Neuron (in vitro differentiated cells): ENCODE measurements around the gene SERPINB1.
"Not testable (repeated sequence)": the region's sequence is repeated elsewhere in the genome, so short reads cannot be mapped to it uniquely, and the experiment has no call there.

ENCODE experiments used
- H2AFZ ChIP-seq: one replicate; pipeline ENCODE4 v1.6.1; 2013; ENCODE audit warnings: low read depth, mild to moderate bottlenecking, inconsistent platforms, low read length, moderate library complexity
- H3K27me3 ChIP-seq: one replicate; pipeline ENCODE4 v1.6.1; 2013; ENCODE audit warnings: low read length; ENCODE audit not compliant: insufficient read depth
- H3K36me3 ChIP-seq: one replicate; pipeline ENCODE4 v1.6.1; 2013; ENCODE audit warnings: low read length; ENCODE audit not compliant: insufficient read depth
- H3K4me1 ChIP-seq: one replicate; pipeline ENCODE4 v1.6.1; 2013; ENCODE audit warnings: low read length; ENCODE audit not compliant: insufficient read depth
- H3K4me3 ChIP-seq: 2 replicates; pipeline ENCODE4 v1.5.1; 2013; ENCODE audit warnings: mild to moderate bottlenecking, low read length, moderate library complexity
- H3K9me3 ChIP-seq: one replicate; pipeline ENCODE4 v1.6.1; 2013; ENCODE audit warnings: low read length

SERPINB1 gene

DNA sequence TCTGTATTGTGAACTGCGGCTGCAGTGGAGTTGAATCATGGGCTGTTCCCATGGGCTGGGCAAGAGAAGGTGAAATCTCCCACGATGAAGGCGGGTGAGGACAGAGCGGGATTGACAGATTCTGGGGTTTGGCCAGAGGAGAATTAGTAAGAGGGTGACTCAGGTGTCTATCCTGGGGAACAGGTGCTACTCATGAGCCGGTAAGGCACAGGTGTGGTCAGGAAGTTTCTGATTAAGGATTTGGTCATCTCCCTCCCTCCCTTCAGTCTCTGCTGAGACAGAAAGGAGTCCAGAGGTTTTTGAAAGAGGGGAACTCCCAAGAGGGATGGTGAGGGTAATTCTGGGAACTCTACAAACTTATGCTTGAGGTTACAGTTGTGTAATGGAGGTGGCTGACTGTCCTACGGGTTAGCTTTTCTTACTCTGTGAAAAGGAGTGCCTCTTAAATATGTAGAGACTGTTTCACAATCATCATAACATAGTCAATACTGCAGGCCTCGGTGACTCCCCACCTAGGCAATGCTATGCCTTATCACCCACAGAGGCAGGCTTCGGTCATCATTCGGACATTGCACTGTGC, 31.5 kb downstream of the SERPINB1 start:
- H2AFZ ChIP-seq: no peak overlapping the region
- H3K4me3 ChIP-seq: no peak overlapping the region

DNA sequence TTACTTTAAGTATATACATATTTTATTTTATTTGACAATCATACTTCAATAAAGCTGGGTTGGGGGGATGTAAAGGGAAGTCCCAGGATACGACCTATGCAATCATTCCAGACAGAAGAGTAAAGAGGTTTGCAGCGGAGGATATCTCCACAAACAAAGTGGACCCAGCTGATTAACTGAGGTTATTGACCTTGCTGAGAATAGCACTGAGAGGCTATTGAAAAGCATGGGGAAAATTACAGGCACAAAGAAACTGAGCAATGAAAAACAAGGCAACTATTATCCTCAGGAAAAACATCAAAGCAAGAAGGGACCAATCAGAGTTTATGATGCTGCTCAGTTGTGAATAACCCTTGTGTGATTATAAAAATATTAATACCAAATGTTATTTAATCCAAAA, 32.6 kb downstream of the SERPINB1 start:
- H3K9me3 ChIP-seq: no peaks in the 10 kb centered on the region
- H3K4me3 ChIP-seq: no peak overlapping the region
- no peak overlapping the region for H2AFZ ChIP-seq
- no peaks in the 10 kb centered on the region for H3K27me3 ChIP-seq
- H3K36me3 ChIP-seq: no peaks in the 10 kb centered on the region
- H3K4me1 ChIP-seq: peaks cover 3% of the 10 kb centered on the region

More for the DNA sequence above, 31.5 kb downstream of the SERPINB1 start:
- Histone ChIP-seq H3K36me3 (no peaks in the 10 kb centered on the region), H3K4me1 (peaks cover 3% of the 10 kb centered on the region), H3K9me3 (no peaks in the 10 kb centered on the region), H3K27me3 (no peaks in the 10 kb centered on the region)

DNA sequence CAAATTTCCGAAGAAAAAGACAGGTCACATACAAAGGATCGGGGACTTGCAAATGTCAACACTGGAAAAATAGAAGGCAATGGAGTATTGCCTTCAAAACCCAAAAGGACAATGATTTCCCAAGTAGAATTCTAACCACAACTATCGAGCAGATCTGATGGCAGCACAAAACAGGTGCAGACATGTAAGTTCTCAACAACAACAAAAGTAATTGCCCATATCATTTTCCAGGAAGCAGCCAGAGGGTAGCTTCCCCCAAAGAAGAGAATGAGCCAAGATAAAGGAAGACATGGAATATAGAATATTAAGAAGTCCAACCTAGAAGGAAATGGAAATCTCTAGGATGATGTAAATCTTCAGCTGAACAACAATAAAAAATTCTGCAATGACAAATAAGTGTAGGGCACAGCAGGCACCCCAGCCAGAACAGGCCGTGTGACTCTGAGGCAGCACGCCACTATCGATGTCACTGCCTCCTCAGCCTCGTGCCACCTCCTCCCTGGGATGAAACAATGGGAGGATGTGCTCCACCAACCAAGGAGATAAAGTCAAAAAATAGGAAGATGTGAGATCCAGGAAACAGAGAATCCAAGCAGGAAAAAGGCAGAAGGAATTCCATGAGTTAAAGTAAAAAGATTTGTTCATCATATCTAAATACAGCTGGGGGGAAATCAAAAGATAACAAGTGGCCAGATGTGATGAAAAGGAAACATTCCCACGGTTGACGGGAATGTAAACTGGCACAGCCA, 34.1 kb downstream of the SERPINB1 start:
- Histone ChIP-seq H3K9me3 (no peaks in the 10 kb centered on the region), H3K36me3 (no peaks in the 10 kb centered on the region), H3K4me3 (no peak overlapping the region), H3K27me3 (no peaks in the 10 kb centered on the region), H2AFZ (no peak overlapping the region), H3K4me1 (peaks cover 3% of the 10 kb centered on the region)

DNA sequence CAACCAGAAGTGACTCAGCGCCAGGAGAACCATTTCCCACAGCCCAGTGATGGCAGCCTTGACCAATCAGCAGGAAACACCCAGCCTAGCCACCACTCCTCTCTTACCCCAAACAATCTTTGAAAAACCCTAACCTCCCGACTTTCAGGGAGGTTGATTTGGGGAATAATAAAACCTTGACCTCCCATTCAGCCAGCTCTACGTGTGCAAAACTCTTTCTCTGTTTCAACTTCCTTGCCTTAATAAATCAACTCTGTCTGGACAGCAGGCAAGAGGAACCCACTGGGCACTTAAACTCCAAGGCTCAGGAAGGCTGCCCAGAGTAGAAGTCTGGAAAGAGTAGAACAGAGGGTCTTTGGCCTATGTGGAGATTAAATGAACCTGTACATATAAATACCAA, 35.0 kb downstream of the SERPINB1 start:
- Histone ChIP-seq H2AFZ (no peak overlapping the region), H3K9me3 (no peaks in the 10 kb centered on the region)

DNA sequence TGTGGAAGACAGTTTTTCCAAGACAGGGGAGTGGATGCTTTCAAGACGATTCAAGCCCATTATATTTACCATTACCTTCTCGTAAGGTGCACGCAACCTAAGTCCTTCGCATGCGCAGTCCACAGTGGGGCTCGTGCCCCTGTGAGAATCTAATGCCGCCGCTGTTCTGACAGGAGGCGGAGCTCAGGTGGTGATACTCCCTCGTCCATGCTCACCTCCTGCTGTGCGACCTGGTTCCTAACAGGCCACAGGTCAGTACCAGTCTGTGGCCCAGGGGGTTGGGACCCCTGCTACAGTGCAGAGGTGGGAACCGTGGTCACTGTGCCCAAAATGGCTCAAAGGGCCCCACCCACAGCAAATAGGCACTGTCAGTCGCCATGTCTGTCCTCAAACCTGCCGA, 36.6 kb downstream of the SERPINB1 start:
- no peaks in the 10 kb centered on the region for H3K27me3 ChIP-seq
- no peak overlapping the region for H2AFZ ChIP-seq
- no peaks in the 10 kb centered on the region for H3K9me3 ChIP-seq
- no peak overlapping the region for H3K4me3 ChIP-seq
- no peaks in the 10 kb centered on the region for H3K36me3 ChIP-seq
- peaks cover 3% of the 10 kb centered on the region for H3K4me1 ChIP-seq

More for the DNA sequence above, 35.0 kb downstream of the SERPINB1 start:
- Histone ChIP-seq H3K27me3 (no peaks in the 10 kb centered on the region), H3K4me3 (no peak overlapping the region), H3K4me1 (peaks cover 3% of the 10 kb centered on the region), H3K36me3 (no peaks in the 10 kb centered on the region)

DNA sequence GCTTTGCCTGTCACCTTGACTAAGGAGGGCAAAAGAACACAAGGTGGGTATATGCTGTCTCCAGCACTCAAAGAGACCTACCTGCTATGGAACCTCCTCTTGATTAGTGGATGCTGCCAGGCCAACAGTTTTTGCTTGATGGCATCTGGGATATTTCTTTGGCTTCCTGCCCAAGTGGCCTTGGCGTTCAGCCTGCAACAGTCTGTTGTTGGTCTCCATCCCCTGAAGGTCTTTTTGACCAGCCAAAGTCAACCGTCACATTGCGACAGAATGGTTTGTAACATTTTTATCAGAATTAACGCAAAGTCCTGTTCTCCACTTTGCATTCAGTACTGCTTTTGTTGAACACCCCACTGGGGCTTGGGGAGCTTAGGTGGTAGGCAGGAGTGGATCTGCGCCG, 37.1 kb downstream of the SERPINB1 start:
- no peak overlapping the region for H3K4me3 ChIP-seq
- no peaks in the 10 kb centered on the region for H3K36me3 ChIP-seq
- no peak overlapping the region for H2AFZ ChIP-seq
- no peaks in the 10 kb centered on the region for H3K9me3 ChIP-seq
- H3K27me3 ChIP-seq: no peaks in the 10 kb centered on the region
- peaks cover 3% of the 10 kb centered on the region for H3K4me1 ChIP-seq

DNA sequence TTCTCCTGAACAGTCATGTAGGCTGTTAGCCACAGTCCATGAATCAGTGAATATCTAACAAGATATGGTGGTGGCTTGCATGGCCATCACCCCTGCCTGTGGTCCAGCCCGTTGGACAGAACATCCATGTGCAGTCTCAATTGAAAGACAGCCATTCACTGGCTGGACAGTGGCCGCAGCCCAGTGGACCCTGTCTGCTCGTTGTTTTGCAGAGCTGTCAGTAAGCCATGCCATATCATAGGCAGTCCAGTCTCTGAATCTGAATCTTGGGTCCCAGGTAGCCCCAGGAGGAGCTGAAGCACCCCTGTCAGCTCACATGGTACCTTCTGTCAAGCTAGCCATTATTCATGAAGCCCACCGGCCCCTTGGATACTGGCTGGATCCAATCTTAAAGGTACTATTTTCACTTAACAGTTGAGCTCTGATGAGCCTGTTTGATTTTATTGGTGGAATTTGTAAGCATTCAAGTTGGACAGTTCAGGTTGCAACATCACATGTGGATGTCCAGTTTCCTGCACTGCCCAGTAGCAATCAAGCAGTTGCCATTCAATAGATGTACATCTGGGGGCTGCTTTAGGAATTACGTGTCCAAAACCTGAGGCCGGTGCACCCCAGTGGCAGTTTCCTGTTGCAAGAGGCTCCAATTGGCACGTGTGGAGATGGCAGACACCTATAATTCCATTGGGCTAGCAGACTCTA, 37.8 kb downstream of the SERPINB1 start:
- peaks cover under 1% of the 10 kb centered on the region for H3K4me1 ChIP-seq
- no peak overlapping the region for H2AFZ ChIP-seq
- H3K4me3 ChIP-seq: no peak overlapping the region
- H3K36me3 ChIP-seq: no peaks in the 10 kb centered on the region
- H3K27me3 ChIP-seq: no peaks in the 10 kb centered on the region
- no peaks in the 10 kb centered on the region for H3K9me3 ChIP-seq

DNA sequence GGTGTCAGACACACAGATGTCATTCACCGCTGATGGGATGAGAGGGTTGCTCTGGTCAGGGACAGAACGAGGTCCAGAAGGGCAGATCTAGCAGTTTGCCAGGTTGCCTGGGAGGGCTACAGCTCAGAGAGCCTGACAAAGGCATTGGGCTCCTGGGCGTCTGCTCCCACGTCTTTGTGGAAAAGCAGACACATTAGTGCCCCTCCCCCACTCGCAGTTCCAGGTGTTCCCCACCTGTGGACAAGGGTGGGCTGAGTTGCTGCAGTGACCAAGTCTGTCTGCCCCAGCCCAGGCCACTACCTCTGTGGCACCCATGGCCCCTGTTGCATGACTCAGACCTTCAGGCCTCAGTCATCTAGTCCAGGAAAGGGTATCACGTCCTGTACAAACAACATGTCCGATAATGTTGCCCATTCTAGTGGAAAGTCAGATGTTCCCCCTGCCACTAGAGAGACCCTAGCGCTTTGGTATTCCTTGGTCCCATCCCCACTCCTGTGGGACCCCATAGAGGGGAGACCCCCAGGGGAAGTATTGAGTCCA, 39.1 kb downstream of the SERPINB1 start:
- no peak overlapping the region for H2AFZ ChIP-seq
- H3K27me3 ChIP-seq: no peaks in the 10 kb centered on the region
- H3K4me1 ChIP-seq: no peaks in the 10 kb centered on the region
- H3K36me3 ChIP-seq: no peaks in the 10 kb centered on the region
- H3K9me3 ChIP-seq: no peaks in the 10 kb centered on the region
- H3K4me3 ChIP-seq: no peak overlapping the region

DNA sequence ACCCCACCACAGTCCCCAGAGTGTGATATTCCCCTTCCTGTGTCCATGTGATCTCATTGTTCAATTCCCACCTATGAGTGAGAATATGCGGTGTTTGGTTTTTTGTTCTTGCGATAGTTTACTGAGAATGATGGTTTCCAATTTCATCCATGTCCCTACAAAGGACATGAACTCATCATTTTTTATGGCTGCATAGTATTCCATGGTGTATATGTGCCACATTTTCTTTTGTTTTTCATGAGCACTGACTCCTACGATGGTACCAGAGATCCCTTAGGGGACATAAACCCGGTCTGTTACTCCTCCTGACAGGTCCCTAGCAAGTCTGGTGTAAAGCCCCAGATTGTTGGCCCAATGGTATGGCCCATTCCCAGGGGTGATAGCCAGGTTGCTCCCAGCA, 40.0 kb downstream of the SERPINB1 start:
- H3K9me3 ChIP-seq, H3K27me3 ChIP-seq, H2AFZ ChIP-seq, H3K4me1 ChIP-seq, H3K4me3 ChIP-seq, H3K36me3 ChIP-seq: not testable (repeated sequence)

DNA sequence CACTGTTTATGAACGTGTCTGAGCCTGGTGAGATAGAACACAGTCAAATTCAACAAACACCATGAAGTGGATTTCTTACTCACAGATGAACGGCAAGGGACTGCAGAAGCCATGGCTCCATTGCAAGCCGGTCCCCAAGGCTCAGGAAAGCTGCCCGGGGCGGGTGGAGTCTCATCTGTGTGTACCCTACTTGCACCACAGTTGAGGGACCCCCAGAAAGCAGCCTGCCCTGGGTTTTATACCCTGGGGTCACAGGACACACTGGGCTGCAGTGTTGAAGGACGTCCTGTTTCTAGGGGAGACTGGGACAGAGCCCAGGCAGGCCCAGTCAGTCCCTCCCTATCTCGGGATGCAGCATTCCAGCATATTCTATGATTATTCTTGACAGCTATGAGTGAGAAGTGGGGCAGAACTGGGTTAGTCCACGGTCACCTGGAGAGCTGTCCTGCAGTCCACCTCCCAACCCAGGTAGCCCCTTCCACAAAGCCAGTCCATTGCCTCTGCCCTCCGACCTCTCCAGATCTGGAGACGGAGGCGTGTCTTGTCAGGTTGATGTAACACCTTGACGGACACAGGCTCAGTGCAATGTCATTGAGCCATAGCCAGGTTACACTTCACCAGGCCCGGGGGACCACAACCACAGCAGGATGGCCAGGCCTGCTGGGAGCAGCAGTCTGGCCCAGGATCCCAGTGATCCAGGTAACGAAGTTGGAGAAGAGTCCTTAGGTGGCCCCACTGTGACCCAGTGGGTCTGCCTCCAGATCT, 40.9 kb downstream of the SERPINB1 start:
- H3K27me3 ChIP-seq: no peaks in the 10 kb centered on the region
- no peaks in the 10 kb centered on the region for H3K9me3 ChIP-seq
- no peaks in the 10 kb centered on the region for H3K4me1 ChIP-seq
- no peak overlapping the region for H3K4me3 ChIP-seq
- H2AFZ ChIP-seq: no peak overlapping the region
- H3K36me3 ChIP-seq: no peaks in the 10 kb centered on the region

DNA sequence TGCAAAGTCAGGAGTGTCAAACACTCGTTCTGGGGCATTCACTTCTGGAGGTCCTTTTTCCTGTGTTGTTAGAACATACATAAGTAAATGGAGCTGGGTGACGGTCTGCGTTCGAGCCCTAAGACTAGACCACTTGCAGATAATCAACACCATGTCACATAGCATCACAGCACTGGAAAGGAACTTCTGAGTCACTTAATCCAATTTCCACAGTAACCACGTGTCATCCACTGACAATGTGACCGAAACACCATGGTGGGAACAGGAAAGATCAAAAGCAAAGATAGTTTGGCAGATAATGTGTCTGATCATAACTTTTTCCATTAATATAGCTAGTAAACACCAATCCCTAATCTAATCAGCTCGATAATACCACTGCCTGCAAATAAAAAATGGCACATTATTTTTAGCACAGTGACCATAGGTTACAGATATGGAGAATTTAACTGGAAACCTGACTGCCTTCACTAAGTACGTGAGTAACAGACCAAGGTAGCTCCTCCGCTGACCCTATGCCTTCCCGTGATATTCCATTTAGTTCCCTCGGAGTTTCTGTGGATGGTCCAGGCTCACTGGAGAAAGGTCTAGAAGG, 41.6 kb downstream of the SERPINB1 start:
- H3K36me3 ChIP-seq: no peaks in the 10 kb centered on the region
- no peaks in the 10 kb centered on the region for H3K4me1 ChIP-seq
- H2AFZ ChIP-seq: no peak overlapping the region
- H3K9me3 ChIP-seq: no peaks in the 10 kb centered on the region
- no peak overlapping the region for H3K4me3 ChIP-seq
- no peaks in the 10 kb centered on the region for H3K27me3 ChIP-seq

DNA sequence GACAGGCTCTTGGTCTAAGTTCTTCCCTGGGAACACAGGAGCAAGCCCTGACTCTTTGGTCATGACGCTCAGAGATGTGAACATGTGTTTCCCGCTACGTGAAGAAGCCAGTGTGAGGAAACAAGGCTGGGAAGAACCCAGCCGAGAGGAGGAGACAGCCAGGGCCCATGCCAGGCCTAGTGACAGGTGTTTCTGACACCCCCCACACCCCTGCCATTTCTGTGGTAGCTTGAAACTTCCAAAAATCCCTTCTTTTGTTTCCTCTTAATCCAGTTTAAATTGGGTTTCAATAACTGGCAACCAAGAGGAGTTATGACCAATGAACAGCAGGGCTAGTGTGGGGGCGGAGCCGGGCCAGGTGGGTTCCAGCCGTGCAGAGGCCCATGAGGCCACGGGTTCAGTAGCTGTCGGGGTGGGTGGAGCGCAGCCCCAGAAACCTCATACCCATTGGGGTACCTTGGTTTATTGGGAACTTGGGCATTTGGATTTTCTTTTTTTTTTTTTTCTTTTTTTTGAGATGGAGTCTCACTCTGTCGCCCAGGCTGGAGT, 43.0 kb downstream of the SERPINB1 start:
- H3K36me3 ChIP-seq: no peaks in the 10 kb centered on the region
- no peaks in the 10 kb centered on the region for H3K9me3 ChIP-seq
- H3K27me3 ChIP-seq: no peaks in the 10 kb centered on the region
- H3K4me3 ChIP-seq: no peak overlapping the region
- H3K4me1 ChIP-seq: no peaks in the 10 kb centered on the region
- H2AFZ ChIP-seq: no peak overlapping the region
